Stimulated activated naive CD8-positive, alpha-beta T cell treated with anti-CD3 and anti-CD28 coated beads, Interleukin-15, Interleukin-2, amounts not matched to agents 100 ng/mL and 50 ng/mL, for 24 hours (primary cell): Measurements from ENCODE around the gene ADGRV1.
"Not testable (repeated sequence)": the region's sequence is repeated elsewhere in the genome, so short reads cannot be mapped to it uniquely, and the experiment has no call there.

Experiments
- H3K27ac Mint-ChIP-seq: one replicate; pipeline ENCODE4 v1.8.0; 2021; ENCODE audit warnings: mild to moderate bottlenecking, mixed read lengths
- H3K27me3 Mint-ChIP-seq: one replicate; pipeline ENCODE4 v1.8.0; 2021; ENCODE audit warnings: mixed read lengths
- H3K36me3 Mint-ChIP-seq: one replicate; pipeline ENCODE4 v1.8.0; 2021; ENCODE audit warnings: low read depth, mixed read lengths
- H3K4me1 Mint-ChIP-seq: one replicate; pipeline ENCODE4 v1.8.0; 2021; ENCODE audit warnings: low read depth, mixed read lengths
- H3K4me3 Mint-ChIP-seq: one replicate; pipeline ENCODE4 v1.8.0; 2021; ENCODE audit warnings: mild to moderate bottlenecking, mixed read lengths
- H3K9me3 Mint-ChIP-seq: one replicate; pipeline ENCODE4 v1.8.0; 2021; ENCODE audit warnings: mixed read lengths

ADGRV1 gene

GRCh38 chr5:91038180-91038808 lies 479.7 kb downstream of the ADGRV1 start:
- Mint-ChIP-seq H3K27ac (no peak overlapping the region), H3K9me3 (no peaks in the 10 kb centered on the region), H3K36me3 (no peaks in the 10 kb centered on the region), H3K4me1 (no peaks in the 10 kb centered on the region), H3K4me3 (no peak overlapping the region), H3K27me3 (no peaks in the 10 kb centered on the region)

GRCh38 chr5:91041132-91041531 lies 482.5 kb downstream of the ADGRV1 start:
- not testable (repeated sequence) for H3K36me3 Mint-ChIP-seq, H3K9me3 Mint-ChIP-seq, H3K4me3 Mint-ChIP-seq, H3K27me3 Mint-ChIP-seq, H3K27ac Mint-ChIP-seq, H3K4me1 Mint-ChIP-seq

- H3K27me3 Mint-ChIP-seq = peaks cover 16% of the 10 kb centered on the region
- no peak overlapping the region for H3K4me3 Mint-ChIP-seq
- no peaks in the 10 kb centered on the region for H3K4me1 Mint-ChIP-seq
- peaks cover 9% of the 10 kb centered on the region for H3K9me3 Mint-ChIP-seq
- H3K27ac Mint-ChIP-seq = no peak overlapping the region
- H3K36me3 Mint-ChIP-seq = no peaks in the 10 kb centered on the region
Measured at GRCh38 chr5:91042247-91042935, 483.8 kb downstream of the ADGRV1 start.

- Mint-ChIP-seq H3K27ac (no peak overlapping the region), H3K9me3 (peaks cover 9% of the 10 kb centered on the region), H3K27me3 (peaks cover 16% of the 10 kb centered on the region), H3K4me3 (no peak overlapping the region), H3K36me3 (no peaks in the 10 kb centered on the region), H3K4me1 (no peaks in the 10 kb centered on the region)
Measured at GRCh38 chr5:91042936-91043255, 484.3 kb downstream of the ADGRV1 start.

GRCh38 chr5:91048073-91048472 lies 489.5 kb downstream of the ADGRV1 start:
- Mint-ChIP-seq H3K36me3 (no peaks in the 10 kb centered on the region), H3K9me3 (peaks cover 9% of the 10 kb centered on the region)

DNA sequence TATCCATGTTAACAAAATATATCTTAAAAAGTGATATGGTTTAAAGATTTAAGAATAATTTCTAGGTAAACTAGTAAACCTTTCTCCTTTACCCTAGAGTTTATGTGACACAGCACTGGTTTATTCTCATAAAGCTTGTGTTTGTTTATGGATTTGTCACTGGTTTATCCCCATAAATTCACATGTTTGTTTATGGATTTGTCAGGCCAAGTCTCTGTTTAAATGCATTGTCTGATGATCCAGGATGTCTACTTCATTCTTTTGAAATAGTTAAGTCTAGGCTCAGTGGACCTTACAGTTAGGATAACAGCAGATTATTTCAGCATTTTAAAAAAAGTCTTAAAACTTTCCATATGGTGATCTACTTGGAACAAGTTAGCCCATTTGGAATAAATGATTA lies 490.5 kb downstream of the ADGRV1 start:
- Mint-ChIP-seq H3K27me3 (peaks cover 20% of the 10 kb centered on the region), H3K9me3 (peaks cover 9% of the 10 kb centered on the region), H3K4me3 (no peak overlapping the region), H3K36me3 (no peaks in the 10 kb centered on the region), H3K27ac (no peak overlapping the region), H3K4me1 (no peaks in the 10 kb centered on the region)

More at GRCh38 chr5:91048073-91048472, 489.5 kb downstream of the ADGRV1 start:
- H3K4me1 Mint-ChIP-seq = no peaks in the 10 kb centered on the region
- H3K27me3 Mint-ChIP-seq = peaks cover 16% of the 10 kb centered on the region
- H3K27ac Mint-ChIP-seq = no peak overlapping the region
- no peak overlapping the region for H3K4me3 Mint-ChIP-seq

DNA sequence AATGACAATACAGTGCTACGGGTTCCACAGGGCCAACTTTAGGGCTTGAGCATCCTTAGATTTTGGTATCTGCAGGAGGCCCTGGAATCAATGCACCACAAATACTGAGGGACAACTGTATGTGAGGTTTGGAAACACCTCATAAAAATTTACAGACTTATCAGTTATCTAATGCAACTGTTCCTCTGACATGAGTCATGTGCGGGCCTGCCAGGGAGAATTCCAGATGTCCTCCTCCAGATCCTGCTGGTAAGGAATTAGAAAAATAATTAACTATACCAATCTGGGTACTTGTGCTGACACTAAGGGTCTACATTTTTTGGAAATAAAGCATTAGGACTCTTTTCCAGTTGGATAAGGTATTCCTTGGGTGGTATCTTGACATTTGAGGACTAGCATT lies 491.2 kb downstream of the ADGRV1 start:
- H3K9me3 Mint-ChIP-seq = peaks cover 7% of the 10 kb centered on the region
- peaks cover 18% of the 10 kb centered on the region for H3K27me3 Mint-ChIP-seq
- no peaks in the 10 kb centered on the region for H3K4me1 Mint-ChIP-seq
- no peaks in the 10 kb centered on the region for H3K36me3 Mint-ChIP-seq
- no peak overlapping the region for H3K27ac Mint-ChIP-seq
- H3K4me3 Mint-ChIP-seq = no peak overlapping the region

- H3K27ac Mint-ChIP-seq, H3K4me3 Mint-ChIP-seq, H3K36me3 Mint-ChIP-seq, H3K9me3 Mint-ChIP-seq, H3K4me1 Mint-ChIP-seq: not testable (repeated sequence)
- H3K27me3 Mint-ChIP-seq = peaks cover 10% of the 10 kb centered on the region
Measured at GRCh38 chr5:91052411-91052810, 493.8 kb downstream of the ADGRV1 start.

DNA sequence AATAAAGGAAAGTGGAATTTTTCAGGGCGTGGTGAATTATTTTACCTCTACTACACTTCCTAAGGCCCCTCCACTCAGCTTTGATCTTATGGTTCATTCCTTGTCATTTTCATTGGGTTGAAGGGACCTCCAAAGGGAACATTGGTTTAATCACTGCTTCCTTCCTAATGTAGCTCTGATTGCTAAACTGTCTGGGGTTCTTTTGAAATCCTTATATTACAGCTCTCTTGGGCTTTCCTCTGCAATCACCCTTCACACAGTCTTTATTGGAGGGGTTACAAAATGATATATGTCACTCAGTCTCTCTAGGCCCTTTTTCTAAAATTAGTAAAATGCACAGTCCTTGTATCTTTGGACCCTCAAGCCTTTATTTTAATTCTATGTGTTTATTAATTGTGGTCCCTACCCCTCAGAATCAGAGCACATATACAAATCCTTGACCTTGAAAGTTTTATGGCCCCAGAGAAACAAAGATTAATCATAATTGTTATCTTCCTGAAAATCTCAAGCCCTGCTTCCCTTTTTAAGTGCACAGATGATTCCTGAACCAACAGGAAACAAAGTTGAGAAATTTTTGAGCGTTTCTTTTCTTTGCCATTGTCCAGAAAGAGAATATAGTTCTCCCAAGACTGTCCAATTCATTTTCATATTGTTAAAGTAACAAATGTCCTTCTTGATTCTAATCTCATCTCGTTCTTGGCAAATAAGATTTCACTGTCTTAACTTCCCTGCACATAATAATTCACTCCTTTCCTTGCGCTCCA lies 494.6 kb downstream of the ADGRV1 start:
- H3K27ac Mint-ChIP-seq = no peak overlapping the region

GRCh38 chr5:91053741-91054025 lies 495.1 kb downstream of the ADGRV1 start:
- H3K4me1 Mint-ChIP-seq = peaks cover 6% of the 10 kb centered on the region
- H3K4me3 Mint-ChIP-seq = no peak overlapping the region
- no peaks in the 10 kb centered on the region for H3K36me3 Mint-ChIP-seq
- no peaks in the 10 kb centered on the region for H3K9me3 Mint-ChIP-seq
- no peak overlapping the region for H3K27ac Mint-ChIP-seq
- peaks cover 10% of the 10 kb centered on the region for H3K27me3 Mint-ChIP-seq

More for the DNA sequence above, 494.6 kb downstream of the ADGRV1 start:
- H3K36me3 Mint-ChIP-seq = no peaks in the 10 kb centered on the region
- H3K9me3 Mint-ChIP-seq = no peaks in the 10 kb centered on the region
- H3K27me3 Mint-ChIP-seq = peaks cover 10% of the 10 kb centered on the region
- no peak overlapping the region for H3K4me3 Mint-ChIP-seq
- H3K4me1 Mint-ChIP-seq = peaks cover under 1% of the 10 kb centered on the region

GRCh38 chr5:91058155-91058554 lies 499.6 kb downstream of the ADGRV1 start:
- Mint-ChIP-seq H3K27ac (no peak overlapping the region), H3K9me3 (no peaks in the 10 kb centered on the region), H3K4me1 (peaks cover 46% of the 10 kb centered on the region), H3K36me3 (no peaks in the 10 kb centered on the region), H3K4me3 (no peak overlapping the region), H3K27me3 (peaks cover 23% of the 10 kb centered on the region)

GRCh38 chr5:91058575-91058974 lies 500.0 kb downstream of the ADGRV1 start:
- Mint-ChIP-seq H3K27me3 (peaks cover 21% of the 10 kb centered on the region), H3K36me3 (no peaks in the 10 kb centered on the region), H3K4me3 (no peak overlapping the region), H3K27ac (no peak overlapping the region), H3K9me3 (no peaks in the 10 kb centered on the region), H3K4me1 (peaks cover 47% of the 10 kb centered on the region)

DNA sequence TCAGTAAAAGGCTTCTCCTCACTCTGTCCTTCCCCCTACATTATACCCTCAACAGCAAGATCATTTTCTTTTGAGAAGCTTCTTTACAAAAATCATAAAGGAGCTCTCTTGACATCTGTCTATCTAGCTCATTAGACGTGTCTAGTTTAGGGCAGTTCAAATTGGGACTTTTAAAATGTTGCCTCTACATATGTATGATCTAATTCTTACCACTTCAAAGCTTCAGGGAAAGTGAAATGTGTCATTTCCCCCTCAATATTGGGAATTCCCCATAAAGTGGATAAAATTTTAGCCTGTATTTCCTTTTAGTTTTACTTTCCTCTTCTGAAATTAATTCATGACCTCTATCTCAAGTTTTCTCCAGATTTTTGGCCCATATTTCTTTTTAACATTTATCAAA lies 500.8 kb downstream of the ADGRV1 start:
- no peaks in the 10 kb centered on the region for H3K9me3 Mint-ChIP-seq
- no peaks in the 10 kb centered on the region for H3K36me3 Mint-ChIP-seq
- peak overlapping the region; percentile 35 for H3K4me3 Mint-ChIP-seq
- H3K27me3 Mint-ChIP-seq = peaks cover 20% of the 10 kb centered on the region
- H3K27ac Mint-ChIP-seq = peak overlapping the region; percentile 16
- peaks cover 47% of the 10 kb centered on the region for H3K4me1 Mint-ChIP-seq

DNA sequence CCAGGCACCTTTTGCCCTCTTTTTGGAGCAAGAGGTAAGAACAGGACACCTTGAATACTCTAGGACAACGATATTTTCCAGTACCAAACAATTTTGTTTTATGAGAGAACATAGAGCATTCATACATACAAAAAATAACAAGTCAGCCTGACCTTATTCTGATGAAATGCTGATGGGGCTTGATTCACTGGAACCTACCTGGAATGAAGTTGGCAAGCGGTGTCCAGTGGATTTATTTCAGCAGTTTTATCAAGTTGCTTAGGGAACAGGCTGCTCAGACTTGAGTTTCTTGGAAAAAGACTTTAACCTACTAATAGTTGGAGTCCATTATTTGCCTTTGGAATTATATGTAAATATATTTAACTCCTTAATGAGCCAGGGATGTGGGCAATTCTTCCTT lies 502.5 kb downstream of the ADGRV1 start:
- Mint-ChIP-seq H3K9me3 (no peaks in the 10 kb centered on the region), H3K27ac (no peak overlapping the region), H3K27me3 (peaks cover 22% of the 10 kb centered on the region), H3K36me3 (no peaks in the 10 kb centered on the region), H3K4me3 (no peak overlapping the region), H3K4me1 (peaks cover 47% of the 10 kb centered on the region)

DNA sequence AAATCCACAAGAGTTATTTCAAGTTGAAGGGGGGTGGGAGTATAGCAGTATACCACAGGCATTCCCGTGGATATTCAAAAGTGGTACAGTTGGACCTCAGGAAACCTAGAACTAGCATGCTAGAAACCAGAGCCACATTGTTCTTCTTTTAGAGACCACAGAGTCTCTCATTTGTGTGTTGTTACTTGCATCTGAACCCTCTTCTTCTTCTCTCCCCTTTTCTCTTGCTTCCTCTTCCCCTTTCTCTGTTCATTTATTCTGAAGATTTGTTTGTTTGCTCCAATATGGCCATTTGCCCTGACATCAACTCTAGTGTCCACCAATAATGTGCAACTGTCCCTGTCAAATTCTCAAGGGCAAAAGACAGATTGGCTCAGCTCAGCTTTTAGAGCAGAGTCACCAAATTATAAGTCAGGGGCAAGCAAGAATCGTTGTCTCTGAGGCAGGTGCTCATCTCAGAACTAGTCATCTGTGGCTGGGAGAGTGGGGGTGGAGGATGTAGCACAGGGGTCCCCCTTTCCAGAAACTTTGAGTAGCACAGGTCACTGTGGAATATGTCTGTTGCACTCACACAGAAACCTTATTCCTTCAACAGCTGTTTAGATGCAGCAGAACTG lies 503.5 kb downstream of the ADGRV1 start:
- H3K9me3 Mint-ChIP-seq = no peaks in the 10 kb centered on the region
- H3K27ac Mint-ChIP-seq = no peak overlapping the region
- peaks cover 47% of the 10 kb centered on the region for H3K4me1 Mint-ChIP-seq
- H3K4me3 Mint-ChIP-seq = peak overlapping the region; percentile 35
- H3K27me3 Mint-ChIP-seq = peaks cover 24% of the 10 kb centered on the region
- H3K36me3 Mint-ChIP-seq = no peaks in the 10 kb centered on the region
